Right lobe of liver (tissue), 6 donors: ENCODE data around the gene KLK13. TPM values are rescaled to one million over a fixed set of nuclear protein-coding genes. Genes with fewer than 3 reads are reported as not detected.
A peak's percentile ranks its signal among the peaks of the same experiment; 100 is the strongest.

ENCODE experiments used
- ATAC-seq, 4 donors: fragments of 200-7000 bp; cut with Tn5 transposase; one replicate each; pipeline ENCODE4 v1.9.1; 2020; ENCODE audit warnings: mild to moderate bottlenecking in 4 of 4, moderate library complexity in 4 of 4
- DNase-seq, 3 donors: peaks; one replicate each; pipeline ENCODE4 v3.0.0-alpha.2; 2020
- H3K27ac ChIP-seq, 3 donors: fragments of 200-600 bp; one replicate each; pipeline ENCODE4 v1.8.0; 2022
- H3K27me3 ChIP-seq, 2 donors: fragments of 200-600 bp; one replicate each; pipeline ENCODE4 v1.8.0; 2022
- H3K36me3 ChIP-seq, 4 donors: fragments of 200-600 bp; sonication (generic) in 1 of 4; one replicate each; pipeline versions ENCODE4 v1.5.1 to v1.8.0; 2017 to 2022; ENCODE audit warnings: control low read depth in 1 of 4
- H3K4me1 ChIP-seq, 4 donors: fragments of 200-600 bp; sonication (generic) in 1 of 4; one replicate each; pipeline versions ENCODE4 v1.5.1 to v1.8.0; 2017 to 2022; ENCODE audit warnings: control low read depth in 1 of 4
- H3K4me3 ChIP-seq, 3 donors: fragments of 200-600 bp; one replicate each; pipeline ENCODE4 v1.8.0; 2022
- H3K9me3 ChIP-seq, 4 donors: fragments of 200-600 bp; sonication (generic) in 1 of 4; one replicate each; pipeline versions ENCODE4 v1.5.1 to v1.8.0; 2017 to 2022; ENCODE audit warnings: control low read depth in 1 of 4
- POLR2A ChIP-seq: fragments of 450-650 bp; IDR thresholded peaks from one replicate; pipeline ENCODE4 v1.6.1; 2017; ENCODE audit warnings: antibody characterized with exemption, mild to moderate bottlenecking
- WGBS: methylation state at CpG from one replicate; pipeline ENCODE4 v1.1.6; 2018; ENCODE audit warnings: low coverage, low lambda C conversion rate; ENCODE audit not compliant: insufficient coverage; ENCODE audit errors: missing lambda C conversion rate; 5-methylcytosine and 5-hydroxymethylcytosine counted together
- intact Hi-C, 2 donors: fragments of 100-400 bp; cut with DNase I; formaldehyde crosslinking; loops; one replicate each; pipeline versions ENCODE4 v1.11.2 to v1.14.1; 2022
- total RNA-seq, 6 experiments: library from RNA; depleted of rRNA in 2 of 6; stranded (reverse); fragments of >200 nt in 2 of 6; fragmentation: NEBNext Ultra II Directional in 3 of 6; extraction: Animal tissue kit (Norgen Biotek cat#: 25700) in 3 of 6; gene quantifications; one replicate each; pipeline versions ENCODE4 v1.1.0 to v1.2.4, GENCODE V29; 2016 to 2023
- TF ChIP-seq, protein P1 (sequence below), 4 donors: fragments of 200-600 bp in 3 of 4; fragments of 450-650 bp in 1 of 4; IDR thresholded peaks; one replicate each; pipeline versions ENCODE4 v1.5.1 to v1.8.0; 2016 to 2022; ENCODE audit warnings: antibody characterized with exemption in 4 of 4, mild to moderate bottlenecking in 2 of 4
- donor health status: DM: no; HTN: yes; CAD: no.
- donor health status: DM: no; HTN: no; CAD: no.
- donor health status: DM: no; HTN: no; CAD: no.
- donor health status: DM: no; HTN: yes; CAD: no.
- donor health status: DM: no; HTN: yes; CAD: no.

Gene KLK13
- total RNA-seq, 6 experiments from 2014 or later = not detected

DNA sequence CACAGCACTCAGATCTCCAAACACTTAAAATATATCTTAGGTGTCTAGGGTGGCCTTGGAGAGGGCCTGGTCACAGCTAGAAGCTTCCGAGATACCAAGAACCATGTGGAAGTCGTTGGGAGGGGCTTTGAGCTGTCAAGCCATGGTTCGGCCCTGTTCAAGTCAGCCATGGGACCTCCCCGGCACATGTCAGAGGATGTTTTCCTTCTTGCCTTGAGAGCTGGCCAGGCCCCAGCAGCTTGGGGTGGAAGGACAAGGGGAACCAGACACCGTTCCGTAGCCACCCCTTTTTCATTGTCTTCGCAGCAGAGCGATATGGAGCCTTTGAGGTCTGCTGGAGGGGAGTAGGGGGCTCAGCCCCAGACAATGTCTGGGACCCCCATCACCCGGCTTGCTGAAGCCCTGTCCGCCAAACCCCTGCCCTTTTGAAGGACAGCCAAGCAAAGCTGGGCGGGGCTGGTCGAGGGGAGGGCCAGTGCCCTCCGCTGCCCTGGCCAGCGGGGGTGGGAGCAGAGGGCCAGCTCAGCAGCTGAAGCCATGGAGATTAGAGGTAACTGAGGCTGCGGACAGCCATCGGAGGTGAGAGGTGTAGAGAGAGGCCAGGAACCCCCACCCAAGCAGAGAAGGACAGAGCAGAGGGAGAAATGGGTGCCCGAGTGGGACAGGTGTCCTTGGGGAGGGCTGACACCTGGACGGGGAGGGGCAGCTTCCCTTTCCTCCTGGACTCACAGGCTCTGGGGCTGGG is 38.9 kb downstream of the KLK13 start:
- ATAC-seq = no peak
- no peak overlapping the region for H3K4me3 ChIP-seq
- no peaks in the 10 kb centered on the region for H3K9me3 ChIP-seq
- WGBS = 49% methylated on average over 6 of the region's 18 CpGs
- TF ChIP-seq, protein P1, sequence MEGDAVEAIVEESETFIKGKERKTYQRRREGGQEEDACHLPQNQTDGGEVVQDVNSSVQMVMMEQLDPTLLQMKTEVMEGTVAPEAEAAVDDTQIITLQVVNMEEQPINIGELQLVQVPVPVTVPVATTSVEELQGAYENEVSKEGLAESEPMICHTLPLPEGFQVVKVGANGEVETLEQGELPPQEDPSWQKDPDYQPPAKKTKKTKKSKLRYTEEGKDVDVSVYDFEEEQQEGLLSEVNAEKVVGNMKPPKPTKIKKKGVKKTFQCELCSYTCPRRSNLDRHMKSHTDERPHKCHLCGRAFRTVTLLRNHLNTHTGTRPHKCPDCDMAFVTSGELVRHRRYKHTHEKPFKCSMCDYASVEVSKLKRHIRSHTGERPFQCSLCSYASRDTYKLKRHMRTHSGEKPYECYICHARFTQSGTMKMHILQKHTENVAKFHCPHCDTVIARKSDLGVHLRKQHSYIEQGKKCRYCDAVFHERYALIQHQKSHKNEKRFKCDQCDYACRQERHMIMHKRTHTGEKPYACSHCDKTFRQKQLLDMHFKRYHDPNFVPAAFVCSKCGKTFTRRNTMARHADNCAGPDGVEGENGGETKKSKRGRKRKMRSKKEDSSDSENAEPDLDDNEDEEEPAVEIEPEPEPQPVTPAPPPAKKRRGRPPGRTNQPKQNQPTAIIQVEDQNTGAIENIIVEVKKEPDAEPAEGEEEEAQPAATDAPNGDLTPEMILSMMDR (IDR thresholded peaks at IDR 0.05) = no peak
- no peak for TF ChIP-seq POLR2A
- peak in 1 of 3 donors; percentile 33 for DNase-seq
- no peaks in the 10 kb centered on the region for H3K4me1 ChIP-seq
- no peak overlapping the region for H3K27ac ChIP-seq
- H3K27me3 ChIP-seq = no peaks in the 10 kb centered on the region
- intact Hi-C loops = no loop called here
- no peaks in the 10 kb centered on the region for H3K36me3 ChIP-seq

DNA sequence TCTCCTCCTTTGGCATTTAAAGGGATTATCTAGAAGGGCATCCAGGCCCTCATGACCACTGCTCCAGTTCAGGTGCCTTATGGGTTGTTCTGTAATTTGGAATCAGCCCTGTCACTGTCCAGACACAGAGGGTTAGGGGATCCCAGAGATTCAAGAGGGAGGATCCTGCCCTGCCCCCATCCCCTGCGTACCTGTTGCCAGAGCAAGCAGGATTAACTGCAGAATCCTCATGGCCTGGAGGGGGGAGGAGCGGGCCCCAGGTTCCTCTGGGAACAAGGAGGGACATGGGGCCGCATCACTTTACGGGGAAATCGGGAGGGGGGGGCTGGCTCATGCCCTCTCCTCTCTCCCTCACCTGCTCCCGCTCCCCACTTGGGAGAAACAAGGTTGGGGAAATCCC is 39.5 kb downstream of the KLK13 start:
- H3K27me3 ChIP-seq = no peaks in the 10 kb centered on the region
- no peak overlapping the region for H3K27ac ChIP-seq
- H3K36me3 ChIP-seq = no peaks in the 10 kb centered on the region
- no peaks in the 10 kb centered on the region for H3K9me3 ChIP-seq
- no peak for TF ChIP-seq POLR2A
- TF ChIP-seq, protein P1 (IDR thresholded peaks at IDR 0.05) = no peak
- intact Hi-C loops = no loop called here
- H3K4me1 ChIP-seq = no peaks in the 10 kb centered on the region
- no peak overlapping the region for H3K4me3 ChIP-seq
- WGBS = 67% methylated on average over 1 of the region's 6 CpGs
- no peak for ATAC-seq
- DNase-seq = peak in 1 of 3 donors; percentile 12

DNA sequence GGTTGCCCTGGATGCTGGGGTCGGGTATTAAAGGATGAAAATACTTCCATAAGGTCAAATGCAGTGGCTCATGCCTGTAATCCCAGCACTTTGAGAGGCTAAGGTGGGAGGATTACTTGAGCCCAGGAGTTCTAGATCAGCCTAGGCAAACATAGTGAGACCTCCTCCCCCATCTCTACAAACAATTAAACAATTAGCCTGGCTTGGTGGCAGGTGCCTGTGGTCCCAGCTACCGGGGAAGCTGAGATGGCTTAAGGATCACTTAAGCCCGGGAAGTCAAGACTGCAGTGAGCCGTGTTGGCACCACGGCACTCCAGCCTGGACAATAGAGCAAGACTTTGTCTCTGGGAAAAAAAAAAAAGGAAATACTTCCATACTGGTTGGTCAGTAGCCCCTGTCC is 40.0 kb downstream of the KLK13 start:
- H3K27me3 ChIP-seq = no peaks in the 10 kb centered on the region
- H3K4me3 ChIP-seq = no peak overlapping the region
- WGBS = 28% methylated on average over 3 of the region's 5 CpGs
- H3K4me1 ChIP-seq = no peaks in the 10 kb centered on the region
- DNase-seq = no peak
- intact Hi-C loops = no loop called here
- H3K36me3 ChIP-seq = no peaks in the 10 kb centered on the region
- ATAC-seq = no peak
- no peaks in the 10 kb centered on the region for H3K9me3 ChIP-seq
- no peak for TF ChIP-seq POLR2A
- TF ChIP-seq, protein P1 (IDR thresholded peaks at IDR 0.05) = no peak
- H3K27ac ChIP-seq = no peak overlapping the region

DNA sequence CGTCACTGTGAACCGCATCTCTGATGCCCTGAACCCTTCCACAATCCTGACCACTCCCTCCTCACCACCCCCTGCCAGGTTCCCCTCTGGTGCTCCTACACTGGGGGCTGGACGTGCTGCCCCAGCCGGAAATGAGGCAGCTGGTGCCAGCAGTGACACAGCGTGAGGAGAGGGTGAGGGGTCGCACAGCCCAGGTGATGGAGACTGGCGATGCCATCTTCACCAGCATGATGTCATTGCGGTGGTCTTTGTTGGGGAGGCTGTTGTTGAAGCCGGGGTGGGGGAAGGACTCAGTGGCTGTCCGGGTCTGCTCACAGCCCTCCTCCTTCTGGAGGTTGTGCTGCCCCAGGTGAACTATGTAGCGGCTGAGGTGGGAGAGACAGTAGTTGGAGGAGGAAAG is 40.9 kb downstream of the KLK13 start:
- Histone ChIP-seq H3K4me3 (no peak overlapping the region), H3K27me3 (no peaks in the 10 kb centered on the region), H3K27ac (no peak overlapping the region), H3K4me1 (no peaks in the 10 kb centered on the region), H3K9me3 (no peaks in the 10 kb centered on the region), H3K36me3 (no peaks in the 10 kb centered on the region)
- intact Hi-C loops = no loop called here
- WGBS = 26% methylated on average over 8 of the region's 11 CpGs
- TF ChIP-seq POLR2A = no peak
- TF ChIP-seq, protein P1 (IDR thresholded peaks at IDR 0.05) = no peak
- ATAC-seq (no peak), DNase-seq (no peak)
